Spinal cord (tissue), 10 donors: ENCODE measurements around the gene TPST1. TPM values are rescaled to one million over a fixed set of nuclear protein-coding genes. Genes with fewer than 3 reads are reported as not detected.

Source experiments
- DNase-seq, 6 donors: peaks; one replicate each; pipeline versions ENCODE4 v3.0.0 to v3.0.0-alpha.2; 2013 to 2015; ENCODE audit warnings: low spot score in 6 of 6, low read depth in 4 of 6
- H3K27ac ChIP-seq: one replicate; pipeline ENCODE4 v1.5.1; 2013; ENCODE audit warnings: low read depth, low read length, control low read depth
- H3K27me3 ChIP-seq: one replicate; pipeline ENCODE4 v1.6.1; 2013; ENCODE audit warnings: low read length; ENCODE audit not compliant: control insufficient read depth, insufficient read depth
- H3K36me3 ChIP-seq: one replicate; pipeline ENCODE4 v1.6.1; 2013; ENCODE audit warnings: low read length; ENCODE audit not compliant: control insufficient read depth, insufficient read depth
- H3K4me1 ChIP-seq: one replicate; pipeline ENCODE4 v1.6.1; 2013; ENCODE audit warnings: low read length; ENCODE audit not compliant: control insufficient read depth, insufficient read depth
- H3K4me3 ChIP-seq: one replicate; pipeline ENCODE4 v1.5.1; 2013; ENCODE audit warnings: low read depth, low read length, control low read depth
- H3K9me3 ChIP-seq: one replicate; pipeline ENCODE4 v1.6.1; 2013; ENCODE audit warnings: low read length; ENCODE audit not compliant: control insufficient read depth, insufficient read depth
- WGBS: methylation state at CpG from one replicate; pipeline ENCODE4 v1.1.5; 2013; ENCODE audit warnings: missing lambda C conversion rate; ENCODE audit not compliant: insufficient coverage; 5-methylcytosine and 5-hydroxymethylcytosine counted together
- polyA plus RNA-seq, 2 donors: library from polyadenylated mRNA; unstranded; fragments of 120-200 nt; gene quantifications; one replicate each; pipeline ENCODE4 v1.2.1, GENCODE V29; 2013; ENCODE audit not compliant: insufficient read length in 2 of 2
- total RNA-seq, 2 donors: library from RNA; depleted of rRNA in 1 of 2; stranded (reverse); fragments of 120-200 nt in 1 of 2; fragments of >200 nt in 1 of 2; gene quantifications; one replicate each; pipeline versions ENCODE4 v1.2.3 to v1.2.4, GENCODE V29; 2013 to 2014
- donor health status: healthy.

The TPST1 gene
- total and polyA plus RNA-seq, 4 donors = 47.9 to 77.4 (median 55.0) TPM

GRCh38 chr7:66247380-66248078, 42.4 kb downstream of the TPST1 start:
- DNase-seq = no peak
- Histone ChIP-seq H3K27ac (no peak overlapping the region), H3K4me3 (no peak overlapping the region), H3K9me3 (no peaks in the 10 kb centered on the region), H3K27me3 (no peaks in the 10 kb centered on the region), H3K36me3 (no peaks in the 10 kb centered on the region), H3K4me1 (no peaks in the 10 kb centered on the region)
- WGBS = 80% methylated on average over 1 of the region's 4 CpGs

- 100% methylated on average over 2 of the region's 3 CpGs for WGBS
- Histone ChIP-seq H3K4me1 (no peaks in the 10 kb centered on the region), H3K27me3 (no peaks in the 10 kb centered on the region), H3K9me3 (no peaks in the 10 kb centered on the region), H3K27ac (no peak overlapping the region), H3K36me3 (no peaks in the 10 kb centered on the region), H3K4me3 (no peak overlapping the region)
- DNase-seq = no peak
These were observed 45.6 kb downstream of the TPST1 start for GRCh38 chr7:66250711-66251110.

GRCh38 chr7:66255534-66256100, 50.5 kb downstream of the TPST1 start:
- Histone ChIP-seq H3K4me3 (no peak overlapping the region), H3K27me3 (no peaks in the 10 kb centered on the region), H3K27ac (no peak overlapping the region), H3K4me1 (no peaks in the 10 kb centered on the region), H3K36me3 (no peaks in the 10 kb centered on the region), H3K9me3 (no peaks in the 10 kb centered on the region)
- DNase-seq = no peak

- no peaks in the 10 kb centered on the region for H3K36me3 ChIP-seq
- H3K4me1 ChIP-seq = no peaks in the 10 kb centered on the region
- no peak overlapping the region for H3K27ac ChIP-seq
- H3K4me3 ChIP-seq = no peak overlapping the region
- DNase-seq = no peak
- no peaks in the 10 kb centered on the region for H3K27me3 ChIP-seq
- WGBS = 14% methylated on average over 1 of the region's 1 CpG
- H3K9me3 ChIP-seq = no peaks in the 10 kb centered on the region
These were observed 51.1 kb downstream of the TPST1 start for GRCh38 chr7:66256281-66256680.

- Histone ChIP-seq H3K4me3 (no peak overlapping the region), H3K27me3 (no peaks in the 10 kb centered on the region), H3K4me1 (no peaks in the 10 kb centered on the region), H3K27ac (no peak overlapping the region), H3K9me3 (no peaks in the 10 kb centered on the region), H3K36me3 (no peaks in the 10 kb centered on the region)
- no peak for DNase-seq
- WGBS = 100% methylated on average over 2 of the region's 4 CpGs
These were observed 52.3 kb downstream of the TPST1 start for GRCh38 chr7:66257481-66257880.

- Histone ChIP-seq H3K4me1 (no peaks in the 10 kb centered on the region), H3K27me3 (no peaks in the 10 kb centered on the region), H3K27ac (no peak overlapping the region), H3K36me3 (no peaks in the 10 kb centered on the region), H3K4me3 (no peak overlapping the region), H3K9me3 (no peaks in the 10 kb centered on the region)
- WGBS = no CpG with 5 or more reads among the region's 5 CpGs
- DNase-seq = peak in 3 of 6 donors; percentile 17 to 72 (median 18)
These were observed 53.3 kb downstream of the TPST1 start for GRCh38 chr7:66258409-66258808.

- DNase-seq = no peak
- Histone ChIP-seq H3K27ac (no peak overlapping the region), H3K4me3 (no peak overlapping the region), H3K36me3 (no peaks in the 10 kb centered on the region), H3K9me3 (peaks cover 18% of the 10 kb centered on the region), H3K27me3 (no peaks in the 10 kb centered on the region), H3K4me1 (no peaks in the 10 kb centered on the region)
These were observed 56.8 kb downstream of the TPST1 start for GRCh38 chr7:66261941-66262340.

GRCh38 chr7:66263936-66264335, 58.8 kb downstream of the TPST1 start:
- whole genome bisulfite sequencing = no CpG with 5 or more reads among the region's 1 CpG
- H3K4me1 ChIP-seq = no peaks in the 10 kb centered on the region
- no peak overlapping the region for H3K4me3 ChIP-seq
- no peak for DNase-seq
- H3K9me3 ChIP-seq = peaks cover 18% of the 10 kb centered on the region
- H3K36me3 ChIP-seq = no peaks in the 10 kb centered on the region
- H3K27me3 ChIP-seq = no peaks in the 10 kb centered on the region
- no peak overlapping the region for H3K27ac ChIP-seq

- no peak overlapping the region for H3K4me3 ChIP-seq
- DNase-seq = peak in 1 of 6 donors; percentile 17
- H3K4me1 ChIP-seq = no peaks in the 10 kb centered on the region
- H3K36me3 ChIP-seq = no peaks in the 10 kb centered on the region
- no peaks in the 10 kb centered on the region for H3K27me3 ChIP-seq
- no peak overlapping the region for H3K27ac ChIP-seq
- no CpG with 5 or more reads among the region's 1 CpG for WGBS
- H3K9me3 ChIP-seq = peaks cover 18% of the 10 kb centered on the region
These were observed 60.4 kb downstream of the TPST1 start for GRCh38 chr7:66265566-66265965.

- Histone ChIP-seq H3K4me3 (no peak overlapping the region), H3K27ac (no peak overlapping the region), H3K27me3 (no peaks in the 10 kb centered on the region), H3K4me1 (no peaks in the 10 kb centered on the region), H3K36me3 (no peaks in the 10 kb centered on the region), H3K9me3 (peaks cover 18% of the 10 kb centered on the region)
- peak in 1 of 6 donors; percentile 45 for DNase-seq
- no CpG with 5 or more reads among the region's 2 CpGs for WGBS
These were observed 62.1 kb downstream of the TPST1 start for GRCh38 chr7:66267249-66267648.
